HEK293 (cell line): ENCODE data around the gene FIBCD1.

Experiments
- CTCF ChIA-PET: fragments of 350-600 bp; formaldehyde crosslinking; extraction: SDS; loops from one replicate; lab custom pipeline; 2021; ENCODE audit warnings: antibody characterized with exemption; lab: Yijun Ruan, JAX
- POLR2A ChIA-PET: fragments of 300-600 bp; formaldehyde crosslinking; extraction: SDS; loops from one replicate; lab custom pipeline; 2020; ENCODE audit warnings: antibody characterized with exemption, inconsistent platforms; lab: Yijun Ruan, JAX
- H3K27ac ChIP-seq: fragments of 200-500 bp; sonication (Bioruptor generic); 2 replicates; pipeline ENCODE4 v1.5.1; 2014; ENCODE audit warnings: low read depth, low read length, control low read depth, inconsistent platforms; ENCODE audit errors: extremely low read depth
- H3K36me3 ChIP-seq, 2 experiments: fragments of 200-500 bp in 1 of 2; sonication (Bioruptor generic) in 1 of 2; 1 replicate in 1 of 2; 2 replicates in 1 of 2; pipeline ENCODE4 v1.5.1; 2014 to 2017; ENCODE audit warnings: inconsistent platforms in 2 of 2, low read length in 2 of 2; ENCODE audit not compliant: control insufficient read depth in 2 of 2, insufficient read depth in 1 of 2
- H3K4me1 ChIP-seq: fragments of 200-500 bp; sonication (Bioruptor generic); 2 replicates; pipeline ENCODE4 v1.5.1; 2014; ENCODE audit warnings: mild to moderate bottlenecking, low read length, inconsistent platforms; ENCODE audit not compliant: control insufficient read depth, insufficient read depth
- H3K4me3 ChIP-seq: 2 replicates; pipeline ENCODE4 v1.5.1; 2011; ENCODE audit warnings: low read depth, mild to moderate bottlenecking, control low read depth, low read length, moderate library complexity
- H3K9me3 ChIP-seq: fragments of 200-500 bp; sonication (Bioruptor generic); 2 replicates; pipeline ENCODE4 v1.5.1; 2014; ENCODE audit warnings: low read depth, low read length, inconsistent platforms; ENCODE audit not compliant: control insufficient read depth, insufficient read depth
- GLI2 ChIP-seq: fragments of 450-650 bp; formaldehyde crosslinking; IDR thresholded peaks from 2 replicates; pipeline ENCODE4; 2017; ENCODE audit warnings: missing biosample characterization, missing genetic modification characterization, low read depth, borderline replicate concordance
- GLIS2 ChIP-seq: fragments of 450-650 bp; formaldehyde crosslinking; IDR thresholded peaks from 2 replicates; pipeline ENCODE4 v1.5.1; 2016; ENCODE audit warnings: missing biosample characterization, missing genetic modification characterization
- KLF17 ChIP-seq: fragments of 450-650 bp; formaldehyde crosslinking; IDR thresholded peaks from 2 replicates; pipeline ENCODE4 v1.5.1; 2016; ENCODE audit warnings: missing biosample characterization, missing genetic modification characterization
- KLF9 ChIP-seq: fragments of 450-650 bp; formaldehyde crosslinking; IDR thresholded peaks from 2 replicates; pipeline ENCODE4 v1.5.1; 2016; ENCODE audit warnings: missing biosample characterization, missing genetic modification characterization, low read depth
- PATZ1 ChIP-seq: fragments of 450-650 bp; formaldehyde crosslinking; IDR thresholded peaks from 2 replicates; pipeline ENCODE4 v1.5.1; 2016; ENCODE audit warnings: missing biosample characterization, missing genetic modification characterization
- SCRT2 ChIP-seq: fragments of 450-650 bp; formaldehyde crosslinking; IDR thresholded peaks from 2 replicates; pipeline ENCODE4 v1.5.1; 2016; ENCODE audit warnings: missing biosample characterization, missing genetic modification characterization
- ZBTB17 ChIP-seq: fragments of 450-650 bp; formaldehyde crosslinking; IDR thresholded peaks from 2 replicates; pipeline ENCODE4 v1.5.1; 2016; ENCODE audit warnings: missing biosample characterization, missing genetic modification characterization
- ZFP3 ChIP-seq: fragments of 450-650 bp; formaldehyde crosslinking; IDR thresholded peaks from 2 replicates; pipeline ENCODE4 v1.5.1; 2016; ENCODE audit warnings: low read depth, missing biosample characterization, missing genetic modification characterization
- ZNF10 ChIP-seq: fragments of 450-650 bp; formaldehyde crosslinking; IDR thresholded peaks from 2 replicates; pipeline ENCODE4 v1.5.1; 2017; ENCODE audit warnings: missing biosample characterization, missing genetic modification characterization
- ZNF121 ChIP-seq: fragments of 450-650 bp; formaldehyde crosslinking; IDR thresholded peaks from 2 replicates; pipeline ENCODE4 v1.5.1; 2016; ENCODE audit warnings: missing biosample characterization, missing genetic modification characterization
- ZNF2 ChIP-seq: fragments of 450-650 bp; formaldehyde crosslinking; IDR thresholded peaks from 2 replicates; pipeline ENCODE4 v1.5.1; 2016; ENCODE audit warnings: missing biosample characterization, missing genetic modification characterization
- ZNF292 ChIP-seq: fragments of 450-650 bp; formaldehyde crosslinking; IDR thresholded peaks from 2 replicates; pipeline ENCODE4 v1.5.1; 2016; ENCODE audit warnings: low read depth, missing biosample characterization, missing genetic modification characterization, borderline replicate concordance
- ZNF354C ChIP-seq: fragments of 450-650 bp; formaldehyde crosslinking; IDR thresholded peaks from 2 replicates; pipeline ENCODE4 v1.5.1; 2016; ENCODE audit warnings: missing biosample characterization, missing genetic modification characterization, low read depth, borderline replicate concordance
- ZNF394 ChIP-seq: fragments of 450-650 bp; formaldehyde crosslinking; IDR thresholded peaks from 2 replicates; pipeline ENCODE4 v1.5.1; 2016; ENCODE audit warnings: missing biosample characterization, missing genetic modification characterization, mild to moderate bottlenecking, moderate library complexity, borderline replicate concordance
- ZNF560 ChIP-seq: fragments of 450-650 bp; formaldehyde crosslinking; IDR thresholded peaks from 2 replicates; pipeline ENCODE4 v1.5.1; 2017; ENCODE audit warnings: missing biosample characterization, missing genetic modification characterization, borderline replicate concordance
- ZNF600 ChIP-seq: fragments of 450-650 bp; formaldehyde crosslinking; IDR thresholded peaks from 2 replicates; pipeline ENCODE4 v1.5.1; 2016; ENCODE audit warnings: missing biosample characterization, missing genetic modification characterization
- ZNF654 ChIP-seq: fragments of 450-650 bp; formaldehyde crosslinking; IDR thresholded peaks from 2 replicates; pipeline ENCODE4 v1.5.1; 2016; ENCODE audit warnings: low read depth, missing biosample characterization, missing genetic modification characterization
- ZNF830 ChIP-seq: fragments of 450-650 bp; IDR thresholded peaks from 2 replicates; pipeline ENCODE4 v1.5.0; 2018; ENCODE audit warnings: missing biosample characterization, missing genetic modification characterization, low read depth, mild to moderate bottlenecking, moderate library complexity
- ZSCAN5A ChIP-seq: fragments of 450-650 bp; formaldehyde crosslinking; IDR thresholded peaks from 2 replicates; pipeline ENCODE4 v1.5.1; 2016; ENCODE audit warnings: missing biosample characterization, missing genetic modification characterization
- TF ChIP-seq, protein P1 (sequence below): fragments of 450-650 bp; formaldehyde crosslinking; IDR thresholded peaks from 2 replicates; pipeline ENCODE4 v1.5.1; 2017; ENCODE audit warnings: missing biosample characterization, mild to moderate bottlenecking, missing genetic modification characterization, moderate library complexity
- TF ChIP-seq, protein P2 (sequence below): fragments of 450-650 bp; formaldehyde crosslinking; IDR thresholded peaks from 2 replicates; pipeline ENCODE4 v1.5.1; 2016; ENCODE audit warnings: missing biosample characterization, missing genetic modification characterization
- TF ChIP-seq, protein P3 (sequence below): fragments of 450-650 bp; formaldehyde crosslinking; IDR thresholded peaks from 2 replicates; pipeline ENCODE4 v1.5.1; 2016; ENCODE audit warnings: missing biosample characterization, missing genetic modification characterization

The FIBCD1 gene

GRCh38 chr9:130942084-130942483 is 3.0 kb upstream of the FIBCD1 start (continued):
- TF ChIP-seq PATZ1 (tag by site-specific recombination) (no peak), ZNF394 (tag by site-specific recombination) (no peak), ZFP3 (tag by site-specific recombination) (no peak), ZNF10 (0 out of 2 replicates have a peak, but pooled peaks have one; percentile 4), SCRT2 (peak; percentile 81)

DNA sequence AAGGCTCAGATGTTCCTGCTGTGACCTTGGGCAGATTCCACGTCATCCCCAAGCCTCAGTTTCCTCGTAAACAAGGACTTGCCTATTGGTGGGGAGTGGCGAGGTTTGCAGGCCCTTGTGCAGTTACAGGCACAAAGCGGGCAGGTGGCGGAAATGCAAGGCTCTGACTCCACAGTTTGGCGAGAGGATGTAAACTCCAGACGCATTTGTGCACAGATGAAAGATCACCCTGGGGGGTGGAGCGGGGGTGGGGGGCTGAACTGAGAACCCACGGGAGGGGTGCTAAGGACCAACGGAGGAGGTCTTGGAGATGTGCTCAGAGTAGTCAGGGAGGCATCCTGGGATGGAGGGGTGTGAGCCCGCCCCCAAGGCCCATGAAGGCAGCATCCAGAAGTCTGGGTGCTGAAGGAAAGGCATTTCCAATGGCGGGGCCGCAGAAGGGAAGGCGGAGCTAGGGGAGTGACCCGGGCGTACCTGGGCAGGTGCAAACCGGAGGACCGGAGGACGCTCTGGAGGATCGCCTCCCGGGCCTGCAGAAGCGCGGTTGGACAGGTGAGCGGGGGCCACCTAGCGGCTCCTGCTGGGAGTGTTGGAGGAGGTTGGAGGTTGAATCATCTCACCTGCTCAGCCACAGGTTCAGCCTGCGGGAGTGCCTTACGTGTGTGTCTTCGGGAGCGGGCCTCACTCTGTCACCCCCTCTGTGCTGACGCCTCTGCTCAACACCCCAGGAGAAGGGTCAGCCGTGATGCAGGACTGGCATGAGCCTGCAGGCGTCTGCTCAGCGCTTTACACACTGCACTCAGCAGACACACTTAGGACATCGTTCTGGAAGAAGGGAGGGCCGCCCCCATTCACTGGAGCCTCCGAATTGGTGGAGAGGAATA is 1.9 kb upstream of the FIBCD1 start:
- Histone ChIP-seq H3K36me3 (no peaks in the 10 kb centered on the region), H3K9me3 (no peaks in the 10 kb centered on the region), H3K27ac (no peak overlapping the region), H3K4me1 (no peaks in the 10 kb centered on the region), H3K4me3 (no peak overlapping the region)
- CTCF ChIA-PET: interaction anchor here (0.5 to 6.8 kb wide), 17 partner anchors 13 to 1990 kb away, joined by 3 to 49 read pairs (median 3); no protein-coding TSS in a partner anchor
- POLR2A ChIA-PET: no interaction called here
- TF ChIP-seq ZNF2 (peak; percentile 63), GLIS2 (tag by site-specific recombination) (peak; percentile 82), ZNF600 (peak; percentile 67; the same call in 1 of the 2 replicates), KLF9 (tag by site-specific recombination) (0 out of 2 replicates have a peak, but pooled peaks have one; percentile 11), ZNF654 (tag by site-specific recombination) (peak; percentile 91), PATZ1 (tag by site-specific recombination) (peak; percentile 26), ZNF121 (tag by site-specific recombination) (no peak), ZBTB17 (tag by site-specific recombination) (peak; percentile 65), KLF17 (tag by site-specific recombination) (peak; percentile 46; the same call in 1 of the 2 replicates), GLI2 (tag by site-specific recombination) (no peak), ZNF354C (no peak), ZNF292 (tag by site-specific recombination) (no peak), ZSCAN5A (no peak), ZNF830 (no peak), ZNF560 (tag by site-specific recombination) (no peak)
- TF ChIP-seq, protein P1, sequence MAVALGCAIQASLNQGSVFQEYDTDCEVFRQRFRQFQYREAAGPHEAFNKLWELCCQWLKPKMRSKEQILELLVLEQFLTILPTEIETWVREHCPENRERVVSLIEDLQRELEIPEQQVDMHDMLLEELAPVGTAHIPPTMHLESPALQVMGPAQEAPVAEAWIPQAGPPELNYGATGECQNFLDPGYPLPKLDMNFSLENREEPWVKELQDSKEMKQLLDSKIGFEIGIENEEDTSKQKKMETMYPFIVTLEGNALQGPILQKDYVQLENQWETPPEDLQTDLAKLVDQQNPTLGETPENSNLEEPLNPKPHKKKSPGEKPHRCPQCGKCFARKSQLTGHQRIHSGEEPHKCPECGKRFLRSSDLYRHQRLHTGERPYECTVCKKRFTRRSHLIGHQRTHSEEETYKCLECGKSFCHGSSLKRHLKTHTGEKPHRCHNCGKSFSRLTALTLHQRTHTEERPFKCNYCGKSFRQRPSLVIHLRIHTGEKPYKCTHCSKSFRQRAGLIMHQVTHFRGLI (tag by site-specific recombination): no peak
- TF ChIP-seq, protein P2, sequence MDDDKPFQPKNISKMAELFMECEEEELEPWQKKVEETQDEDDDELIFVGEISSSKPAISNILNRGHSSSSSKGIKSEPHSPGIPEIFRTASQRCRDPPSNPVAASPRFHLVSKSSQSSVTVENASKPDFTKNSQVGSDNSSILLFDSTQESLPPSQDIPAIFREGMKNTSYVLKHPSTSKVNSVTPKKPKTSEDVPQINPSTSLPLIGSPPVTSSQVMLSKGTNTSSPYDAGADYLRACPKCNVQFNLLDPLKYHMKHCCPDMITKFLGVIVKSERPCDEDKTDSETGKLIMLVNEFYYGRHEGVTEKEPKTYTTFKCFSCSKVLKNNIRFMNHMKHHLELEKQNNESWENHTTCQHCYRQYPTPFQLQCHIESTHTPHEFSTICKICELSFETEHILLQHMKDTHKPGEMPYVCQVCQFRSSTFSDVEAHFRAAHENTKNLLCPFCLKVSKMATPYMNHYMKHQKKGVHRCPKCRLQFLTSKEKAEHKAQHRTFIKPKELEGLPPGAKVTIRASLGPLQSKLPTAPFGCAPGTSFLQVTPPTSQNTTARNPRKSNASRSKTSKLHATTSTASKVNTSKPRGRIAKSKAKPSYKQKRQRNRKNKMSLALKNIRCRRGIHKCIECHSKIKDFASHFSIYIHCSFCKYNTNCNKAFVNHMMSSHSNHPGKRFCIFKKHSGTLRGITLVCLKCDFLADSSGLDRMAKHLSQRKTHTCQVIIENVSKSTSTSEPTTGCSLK (tag by site-specific recombination): no peak
- TF ChIP-seq, protein P3, sequence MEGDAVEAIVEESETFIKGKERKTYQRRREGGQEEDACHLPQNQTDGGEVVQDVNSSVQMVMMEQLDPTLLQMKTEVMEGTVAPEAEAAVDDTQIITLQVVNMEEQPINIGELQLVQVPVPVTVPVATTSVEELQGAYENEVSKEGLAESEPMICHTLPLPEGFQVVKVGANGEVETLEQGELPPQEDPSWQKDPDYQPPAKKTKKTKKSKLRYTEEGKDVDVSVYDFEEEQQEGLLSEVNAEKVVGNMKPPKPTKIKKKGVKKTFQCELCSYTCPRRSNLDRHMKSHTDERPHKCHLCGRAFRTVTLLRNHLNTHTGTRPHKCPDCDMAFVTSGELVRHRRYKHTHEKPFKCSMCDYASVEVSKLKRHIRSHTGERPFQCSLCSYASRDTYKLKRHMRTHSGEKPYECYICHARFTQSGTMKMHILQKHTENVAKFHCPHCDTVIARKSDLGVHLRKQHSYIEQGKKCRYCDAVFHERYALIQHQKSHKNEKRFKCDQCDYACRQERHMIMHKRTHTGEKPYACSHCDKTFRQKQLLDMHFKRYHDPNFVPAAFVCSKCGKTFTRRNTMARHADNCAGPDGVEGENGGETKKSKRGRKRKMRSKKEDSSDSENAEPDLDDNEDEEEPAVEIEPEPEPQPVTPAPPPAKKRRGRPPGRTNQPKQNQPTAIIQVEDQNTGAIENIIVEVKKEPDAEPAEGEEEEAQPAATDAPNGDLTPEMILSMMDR (tag by site-specific recombination): peak; percentile 93
